Trophoblast cell (in vitro differentiated cells and primary cell): ENCODE results near the gene TYMS.

Experiments
- DNase-seq, 2 donors: peaks; one replicate each; pipeline ENCODE4 v3.0.0-alpha.2; 2016
- H2AFZ ChIP-seq: 2 replicates; pipeline ENCODE4 v1.6.1; 2013; ENCODE audit warnings: low read length, moderate library complexity, mild to moderate bottlenecking; ENCODE audit not compliant: insufficient read depth, poor library complexity
- H2AK5ac ChIP-seq: 2 replicates; pipeline ENCODE4 v1.6.1; 2013; ENCODE audit warnings: mild to moderate bottlenecking, low read length
- H2BK120ac ChIP-seq: 2 replicates; pipeline ENCODE4 v1.6.1; 2013; ENCODE audit warnings: low read length, mild to moderate bottlenecking, moderate library complexity; ENCODE audit not compliant: insufficient read depth, poor library complexity
- H2BK12ac ChIP-seq: 2 replicates; pipeline ENCODE4 v1.6.1; 2013; ENCODE audit warnings: mild to moderate bottlenecking, low read length, moderate library complexity
- H2BK5ac ChIP-seq: 2 replicates; pipeline ENCODE4 v1.6.1; 2013; ENCODE audit warnings: low read length, low read depth, moderate library complexity, mild to moderate bottlenecking; ENCODE audit not compliant: poor library complexity
- H3K14ac ChIP-seq: 2 replicates; pipeline ENCODE4 v1.6.1; 2013; ENCODE audit warnings: mild to moderate bottlenecking, low read length
- H3K18ac ChIP-seq: 2 replicates; pipeline ENCODE4 v1.6.1; 2013; ENCODE audit warnings: mild to moderate bottlenecking, low read length
- H3K23ac ChIP-seq: 2 replicates; pipeline ENCODE4 v1.6.1; 2013; ENCODE audit warnings: low read length
- H3K27ac ChIP-seq: 2 replicates; pipeline ENCODE4 v1.5.1; 2013; ENCODE audit warnings: low read depth, mild to moderate bottlenecking, inconsistent platforms, low read length, moderate library complexity
- H3K27me3 ChIP-seq: 2 replicates; pipeline ENCODE4 v1.6.1; 2013; ENCODE audit warnings: inconsistent platforms, mild to moderate bottlenecking, low read length, moderate library complexity; ENCODE audit not compliant: insufficient read depth
- H3K36me3 ChIP-seq, 2 experiments: 1 replicate in 1 of 2; 2 replicates in 1 of 2; pipeline ENCODE4 v1.6.1; 2013; ENCODE audit warnings: low read length in 2 of 2, mild to moderate bottlenecking in 2 of 2, moderate library complexity in 1 of 2; ENCODE audit not compliant: insufficient read depth in 2 of 2, control insufficient read depth in 1 of 2
- H3K4ac ChIP-seq: 2 replicates; pipeline ENCODE4 v1.6.1; 2013; ENCODE audit warnings: low read depth, mild to moderate bottlenecking, low read length, moderate library complexity
- H3K4me1 ChIP-seq, 2 experiments: 1 replicate in 1 of 2; 2 replicates in 1 of 2; pipeline ENCODE4 v1.6.1; 2013; ENCODE audit warnings: low read length in 2 of 2, mild to moderate bottlenecking in 2 of 2, moderate library complexity in 1 of 2; ENCODE audit not compliant: insufficient read depth in 2 of 2, control insufficient read depth in 1 of 2
- H3K4me2 ChIP-seq: 2 replicates; pipeline ENCODE4 v1.6.1; 2013; ENCODE audit warnings: inconsistent platforms, mild to moderate bottlenecking, low read length, moderate library complexity
- H3K4me3 ChIP-seq: 2 replicates; pipeline ENCODE4 v1.5.1; 2013; ENCODE audit warnings: mild to moderate bottlenecking, low read depth, low read length, inconsistent platforms
- H3K79me1 ChIP-seq: one replicate; pipeline ENCODE4 v1.6.1; 2013; ENCODE audit warnings: low read length
- H3K79me2 ChIP-seq: 2 replicates; pipeline ENCODE4 v1.6.1; 2013; ENCODE audit warnings: low read length, mild to moderate bottlenecking; ENCODE audit not compliant: control insufficient read depth, insufficient read depth, poor library complexity
- H3K9ac ChIP-seq: 2 replicates; pipeline ENCODE4 v1.6.1; 2013; ENCODE audit warnings: mild to moderate bottlenecking, low read length
- H3K9me3 ChIP-seq: 2 replicates; pipeline ENCODE4 v1.6.1; 2013; ENCODE audit warnings: low read depth, mild to moderate bottlenecking, control low read depth, inconsistent platforms, low read length; ENCODE audit not compliant: insufficient read depth
- H4K12ac ChIP-seq: 2 replicates; pipeline ENCODE4 v1.6.1; 2013; ENCODE audit warnings: low read depth, mild to moderate bottlenecking, low read length, moderate library complexity
- H4K8ac ChIP-seq: 2 replicates; pipeline ENCODE4 v1.6.1; 2013; ENCODE audit warnings: low read depth, mild to moderate bottlenecking, low read length, moderate library complexity
- H4K91ac ChIP-seq: one replicate; pipeline ENCODE4 v1.6.1; 2013; ENCODE audit warnings: low read depth, mild to moderate bottlenecking, low read length, moderate library complexity
- WGBS: extraction: QIAGEN DNeasy Blood & Tissue Kit; methylation state at CpG from one replicate; pipeline ENCODE4 v1.1.7; 2013; ENCODE audit warnings: missing lambda C conversion rate; ENCODE audit not compliant: insufficient read length, insufficient coverage; ENCODE audit errors: extremely low coverage; 5-methylcytosine and 5-hydroxymethylcytosine counted together

TYMS gene

DNA sequence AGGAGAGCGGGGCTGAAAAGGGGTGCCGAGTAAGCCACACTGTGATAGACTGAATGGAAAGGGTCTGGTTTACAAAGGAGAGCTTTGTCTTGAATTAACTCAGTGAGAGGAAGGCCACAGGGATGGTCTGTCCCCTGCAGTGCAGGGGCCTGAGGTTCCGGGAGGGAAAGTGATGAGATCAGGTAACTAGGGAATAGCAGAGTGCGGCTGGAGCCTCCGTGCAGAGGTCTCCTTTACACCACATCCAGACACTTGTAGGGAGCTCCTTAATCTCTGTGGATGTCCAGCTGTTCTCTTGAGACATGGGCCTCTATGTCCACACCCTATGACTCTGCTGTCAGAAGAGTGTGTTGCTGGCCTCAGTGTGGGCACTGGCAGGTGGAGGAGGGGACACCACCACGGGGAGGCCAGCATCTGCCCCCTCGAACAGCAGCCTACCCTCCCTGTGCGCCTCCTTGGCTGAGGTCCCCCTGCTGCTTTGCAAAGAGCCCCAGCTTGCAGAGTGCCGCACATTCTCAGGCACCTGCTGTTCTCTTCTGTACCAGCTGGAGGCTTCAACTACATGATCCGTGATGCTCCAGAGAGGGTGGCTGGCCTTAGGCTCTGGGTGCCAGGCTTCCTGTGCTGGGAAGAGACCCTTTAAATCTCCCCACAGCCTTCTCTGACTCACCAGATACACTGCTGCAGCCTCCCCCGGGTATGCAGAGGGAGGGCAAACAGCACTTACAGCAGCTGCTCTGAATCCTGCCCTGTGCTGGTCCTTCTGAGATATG lies 29.1 kb downstream of the TYMS start:
- Histone ChIP-seq H2AFZ (no peak overlapping the region), H3K36me3 (peaks cover 10 to 18% of the 10 kb centered on the region in 2 experiments)

DNA sequence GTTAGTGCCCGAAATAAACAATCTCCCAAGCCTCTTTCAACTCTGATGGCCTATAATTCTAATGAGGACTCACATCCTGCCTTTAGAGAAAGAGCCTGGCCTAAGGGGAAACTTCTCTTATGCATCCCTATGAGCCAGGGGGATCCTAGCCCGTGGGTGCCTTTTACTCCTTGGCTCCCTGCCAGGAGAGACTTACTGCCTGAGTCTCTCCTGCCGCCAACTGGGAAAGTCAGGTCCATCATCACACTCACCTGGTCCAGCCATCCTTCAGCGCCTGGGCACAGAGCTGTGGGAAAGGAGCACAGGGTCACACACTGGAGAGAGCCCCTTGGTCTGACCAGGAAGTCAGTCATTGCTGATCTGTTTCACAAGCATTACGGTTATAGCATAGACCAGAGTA lies 30.9 kb downstream of the TYMS start:
- no peak overlapping the region for H4K8ac ChIP-seq
- H3K18ac ChIP-seq = no peak overlapping the region
- no peak for DNase-seq
- H3K27me3 ChIP-seq = no peaks in the 10 kb centered on the region
- H3K79me2 ChIP-seq = no peaks in the 10 kb centered on the region
- H2BK5ac ChIP-seq = no peak overlapping the region
- WGBS = no CpG with 5 or more reads among the region's 5 CpGs
- H3K14ac ChIP-seq = no peak overlapping the region
- H2AFZ ChIP-seq = no peak overlapping the region
- H2AK5ac ChIP-seq = no peak overlapping the region
- no peak overlapping the region for H2BK120ac ChIP-seq
- H3K36me3 ChIP-seq = peaks cover 13 to 25% of the 10 kb centered on the region in 2 experiments
- no peaks in the 10 kb centered on the region for H3K4me1 ChIP-seq
- no peaks in the 10 kb centered on the region for H3K9me3 ChIP-seq
- H3K9ac ChIP-seq = no peak overlapping the region
- no peak overlapping the region for H3K4me3 ChIP-seq
- no peaks in the 10 kb centered on the region for H3K79me1 ChIP-seq
- H3K23ac ChIP-seq = no peak overlapping the region
- H3K4ac ChIP-seq = no peak overlapping the region
- no peak overlapping the region for H3K27ac ChIP-seq
- H4K91ac ChIP-seq = no peak overlapping the region
- no peak overlapping the region for H3K4me2 ChIP-seq
- H2BK12ac ChIP-seq = no peak overlapping the region
- no peak overlapping the region for H4K12ac ChIP-seq

More for the DNA sequence above, 29.1 kb downstream of the TYMS start:
- Histone ChIP-seq H3K4ac (no peak overlapping the region), H2BK5ac (no peak overlapping the region), H3K27ac (no peak overlapping the region), H3K4me1 (no peaks in the 10 kb centered on the region), H3K4me2 (no peak overlapping the region), H3K23ac (no peak overlapping the region), H3K79me1 (no peaks in the 10 kb centered on the region), H3K14ac (no peak overlapping the region), H3K9ac (no peak overlapping the region), H4K8ac (no peak overlapping the region), H4K12ac (no peak overlapping the region), H3K4me3 (no peak overlapping the region), H2BK12ac (no peak overlapping the region), H2BK120ac (no peak overlapping the region), H2AK5ac (no peak overlapping the region), H3K18ac (no peak overlapping the region), H3K79me2 (no peaks in the 10 kb centered on the region), H3K9me3 (no peaks in the 10 kb centered on the region), H3K27me3 (no peaks in the 10 kb centered on the region), H4K91ac (no peak overlapping the region)
- WGBS = no CpG with 5 or more reads among the region's 11 CpGs
- DNase-seq = no peak

DNA sequence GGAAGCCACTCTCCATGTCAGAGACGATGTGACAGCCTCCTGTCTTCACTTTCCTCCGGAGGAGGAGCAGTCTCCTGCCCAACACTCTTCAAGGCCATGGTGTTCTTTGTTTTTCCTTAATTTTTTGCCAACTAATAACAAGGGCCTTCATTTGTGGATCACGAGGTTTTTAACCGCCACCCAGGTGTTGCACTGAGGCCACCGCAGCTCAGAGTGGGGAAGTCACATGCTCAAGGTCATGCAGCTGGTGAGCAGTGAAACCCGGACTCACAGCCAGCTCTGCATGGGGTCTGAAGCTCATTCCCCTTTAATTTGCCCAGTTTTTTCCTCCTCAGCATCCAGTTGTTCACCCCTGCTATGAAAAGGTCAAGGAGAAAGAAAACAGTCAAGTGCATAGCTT lies 35.4 kb downstream of the TYMS start:
- WGBS = no CpG with 5 or more reads among the region's 6 CpGs
- no peak overlapping the region for H2AFZ ChIP-seq

GRCh38 chr18:693466-694187 lies 36.2 kb downstream of the TYMS start:
- Histone ChIP-seq H4K8ac (no peak overlapping the region), H3K9me3 (no peaks in the 10 kb centered on the region), H3K4me3 (no peak overlapping the region), H3K36me3 (peaks cover 14 to 23% of the 10 kb centered on the region in 2 experiments), H3K9ac (no peak overlapping the region), H2BK5ac (no peak overlapping the region), H2AFZ (no peak overlapping the region), H3K79me2 (no peaks in the 10 kb centered on the region), H3K14ac (no peak overlapping the region), H2AK5ac (no peak overlapping the region), H4K91ac (no peak overlapping the region), H3K27ac (no peak overlapping the region), H3K79me1 (no peaks in the 10 kb centered on the region), H3K27me3 (no peaks in the 10 kb centered on the region), H2BK12ac (no peak overlapping the region), H3K23ac (no peak overlapping the region), H3K18ac (no peak overlapping the region), H3K4me2 (no peak overlapping the region), H4K12ac (no peak overlapping the region), H3K4me1 (no peaks in the 10 kb centered on the region), H2BK120ac (no peak overlapping the region), H3K4ac (no peak overlapping the region)
- WGBS = no CpG with 5 or more reads among the region's 8 CpGs
- no peak for DNase-seq

More for the DNA sequence above, 35.4 kb downstream of the TYMS start:
- Histone ChIP-seq H3K9ac (no peak overlapping the region), H3K4me3 (no peak overlapping the region), H3K27ac (no peak overlapping the region), H2BK120ac (no peak overlapping the region), H3K79me2 (no peaks in the 10 kb centered on the region), H3K14ac (no peak overlapping the region), H4K8ac (no peak overlapping the region), H3K23ac (no peak overlapping the region), H3K27me3 (no peaks in the 10 kb centered on the region), H3K18ac (no peak overlapping the region), H3K4ac (no peak overlapping the region), H3K4me1 (no peaks in the 10 kb centered on the region), H3K9me3 (no peaks in the 10 kb centered on the region), H2AK5ac (no peak overlapping the region), H2BK12ac (no peak overlapping the region), H3K4me2 (no peak overlapping the region), H3K36me3 (peaks cover 13 to 23% of the 10 kb centered on the region in 2 experiments), H3K79me1 (no peaks in the 10 kb centered on the region), H2BK5ac (no peak overlapping the region), H4K12ac (no peak overlapping the region), H4K91ac (no peak overlapping the region)
- no peak for DNase-seq
